ENCODE data around the gene FSTL4.

DNA sequence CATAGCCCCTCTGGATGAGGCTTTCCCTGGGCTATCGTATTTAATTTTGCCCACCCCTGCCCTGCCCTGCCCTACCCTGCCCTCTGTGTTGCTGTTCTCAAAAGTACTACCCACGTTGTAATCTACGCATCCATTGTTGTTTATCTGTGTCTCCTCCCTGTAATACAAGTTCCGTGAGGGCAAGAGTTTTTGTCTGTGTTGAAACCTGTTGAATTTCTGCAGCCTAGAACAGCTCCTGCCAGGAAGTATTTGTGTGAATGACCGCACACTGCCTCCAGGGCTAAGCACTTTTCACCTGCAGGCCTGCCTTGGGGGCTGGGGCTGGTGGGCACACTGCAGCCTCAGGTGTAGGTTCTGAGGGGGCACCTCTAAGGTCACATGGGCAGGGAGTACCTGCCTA is 315.7 kb downstream of the FSTL4 start:
- no peak for TF ChIP-seq CTCF (IDR thresholded peaks at IDR 0.05)
- no peak for TF ChIP-seq POLR2A (IDR thresholded peaks at IDR 0.05)

Data from lower leg skin (tissue), 3 donors.